HG03439 (cell line): ENCODE results near the gene ISX.

Source experiments
- ATAC-seq: cut with Tn5 transposase; IDR thresholded peaks from one replicate; pipeline ENCODE4 v1.9.1; 2021; ENCODE audit warnings: mild to moderate bottlenecking, moderate library complexity; ENCODE audit not compliant: unreplicated experiment

ISX gene

GRCh38 chr22:35104491-35104890 lies 38.5 kb downstream of the ISX start:
- no peak for ATAC-seq

GRCh38 chr22:35109616-35110015 lies 43.7 kb downstream of the ISX start:
- ATAC-seq = no peak

- no peak for ATAC-seq
Observed at GRCh38 chr22:35111244-35111643, 45.3 kb downstream of the ISX start.

- no peak for ATAC-seq
Observed at GRCh38 chr22:35113341-35113740, 47.4 kb downstream of the ISX start.

- ATAC-seq = no peak
Observed at GRCh38 chr22:35114131-35114980, 48.4 kb downstream of the ISX start.

GRCh38 chr22:35115515-35115914 lies 49.6 kb downstream of the ISX start:
- ATAC-seq = no peak

GRCh38 chr22:35116269-35116668 lies 50.3 kb downstream of the ISX start:
- no peak for ATAC-seq

- ATAC-seq = no peak
Observed at GRCh38 chr22:35116817-35117216, 50.9 kb downstream of the ISX start.

GRCh38 chr22:35119494-35119893 lies 53.5 kb downstream of the ISX start:
- no peak for ATAC-seq

GRCh38 chr22:35124691-35125219 lies 58.8 kb downstream of the ISX start:
- no peak for ATAC-seq

- no peak for ATAC-seq
Observed at GRCh38 chr22:35126993-35127392, 61.0 kb downstream of the ISX start.

- peak; percentile 48 for ATAC-seq
Observed at GRCh38 chr22:35128637-35129036, 62.7 kb downstream of the ISX start.

- ATAC-seq = no peak
Observed at GRCh38 chr22:35131525-35132000, 65.6 kb downstream of the ISX start.

GRCh38 chr22:35132568-35132967 lies 66.6 kb downstream of the ISX start:
- ATAC-seq = no peak

- no peak for ATAC-seq
Observed at GRCh38 chr22:35133702-35134380, 67.9 kb downstream of the ISX start.

GRCh38 chr22:35134637-35135036 lies 68.7 kb downstream of the ISX start:
- ATAC-seq = no peak

- ATAC-seq = no peak
Observed at GRCh38 chr22:35135165-35135564, 69.2 kb downstream of the ISX start.
